Measurements from ENCODE around the gene RTF2.
"Not testable (repeated sequence)": the region's sequence is repeated elsewhere in the genome, so short reads cannot be mapped to it uniquely, and the experiment has no call there.

GRCh38 chr20:56532946-56533345, 64.5 kb downstream of the RTF2 start, which contains the start of gene FAM209B:
- not testable (repeated sequence) for TF ChIP-seq CTCF (IDR thresholded peaks at IDR 0.05 in 4 of 5, conservative IDR thresholded peaks at IDR 0.05 in 1 of 5); POLR2A (IDR thresholded peaks at IDR 0.05)
